Stimulated activated CD8-positive, alpha-beta memory T cell treated with anti-CD3 and anti-CD28 coated beads, Interleukin-12 subunit alpha, Interleukin-12 subunit beta, amount 100 ng/mL, for 1 hour (primary cell): ENCODE data around the gene TMEM115.

Experiments used
- DNase-seq: peaks from one replicate; pipeline ENCODE4 v3.0.0-alpha.2; 2020; ENCODE audit warnings: low read depth

The TMEM115 gene

GRCh38 chr3:50378024-50378423 is 18.7 kb upstream of the TMEM115 start:
- no peak for DNase-seq

GRCh38 chr3:50375258-50375931 is 16.1 kb upstream of the TMEM115 start:
- DNase-seq = no peak

DNA sequence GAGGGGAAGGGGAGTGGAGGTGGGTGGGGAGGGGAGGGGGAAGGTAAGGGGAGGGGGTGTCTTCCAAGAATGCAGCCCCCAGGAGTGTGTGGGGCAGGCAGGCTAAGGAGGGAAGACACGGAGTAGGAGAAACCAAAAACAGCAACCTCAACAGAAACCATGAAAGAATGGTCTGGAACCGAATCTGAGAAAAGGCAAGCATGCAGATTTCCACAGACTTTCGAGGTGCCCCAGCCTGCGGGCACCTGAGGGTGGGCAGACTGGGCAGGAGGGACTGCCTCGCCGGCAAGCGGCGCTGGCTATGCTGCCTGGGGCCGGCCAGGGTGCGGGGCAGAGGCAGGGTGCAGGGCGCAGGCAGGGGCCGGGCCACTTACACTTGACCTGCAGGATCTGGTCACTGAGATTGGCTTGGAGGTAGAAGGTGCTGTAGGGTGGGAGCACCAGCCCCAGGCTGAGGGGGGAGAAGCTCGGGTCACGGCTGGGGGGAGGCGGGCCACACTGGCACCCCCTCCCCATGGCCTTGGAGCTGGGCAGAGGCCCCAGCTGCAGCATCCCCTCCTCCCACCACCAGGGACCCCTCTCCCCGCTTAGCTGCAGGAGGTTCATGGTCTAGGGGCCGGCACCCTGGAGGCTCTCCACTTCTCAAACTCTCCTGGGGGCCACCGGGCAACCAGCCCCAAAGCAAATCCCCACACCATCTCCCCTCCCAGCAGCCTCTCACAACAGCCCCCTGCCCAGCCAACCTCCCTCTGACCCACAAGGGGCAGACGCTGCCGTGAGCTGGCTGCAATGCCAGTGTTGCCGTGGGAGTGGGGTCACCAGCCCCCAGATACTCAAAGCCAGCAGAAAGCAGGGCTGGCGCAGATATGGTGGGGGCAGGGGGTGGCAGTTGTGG is 15.3 kb upstream of the TMEM115 start:
- no peak for DNase-seq

GRCh38 chr3:50373146-50374051 is 14.1 kb upstream of the TMEM115 start:
- no peak for DNase-seq

DNA sequence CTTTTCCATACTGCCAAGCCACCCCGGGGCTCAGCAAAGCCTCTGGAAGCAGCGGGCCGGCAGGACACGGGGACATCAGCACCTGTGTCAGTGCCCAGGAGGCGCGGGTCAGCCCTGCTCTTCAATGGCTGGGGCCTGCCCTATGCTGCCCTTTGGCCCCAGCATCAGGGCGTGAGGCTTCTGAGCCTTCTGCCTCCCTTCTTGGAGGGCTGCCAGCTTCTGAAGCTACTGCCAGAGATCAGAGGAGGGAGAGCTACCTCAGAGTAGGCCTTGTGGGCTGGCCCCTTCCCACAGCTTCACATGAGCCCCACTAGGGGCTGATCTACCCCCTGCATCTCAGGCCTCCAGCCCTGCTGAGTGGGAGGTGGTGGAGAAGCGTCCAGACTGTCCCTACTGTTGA is 13.0 kb upstream of the TMEM115 start:
- no peak for DNase-seq

GRCh38 chr3:50371133-50371685 is 11.9 kb upstream of the TMEM115 start:
- no peak for DNase-seq

DNA sequence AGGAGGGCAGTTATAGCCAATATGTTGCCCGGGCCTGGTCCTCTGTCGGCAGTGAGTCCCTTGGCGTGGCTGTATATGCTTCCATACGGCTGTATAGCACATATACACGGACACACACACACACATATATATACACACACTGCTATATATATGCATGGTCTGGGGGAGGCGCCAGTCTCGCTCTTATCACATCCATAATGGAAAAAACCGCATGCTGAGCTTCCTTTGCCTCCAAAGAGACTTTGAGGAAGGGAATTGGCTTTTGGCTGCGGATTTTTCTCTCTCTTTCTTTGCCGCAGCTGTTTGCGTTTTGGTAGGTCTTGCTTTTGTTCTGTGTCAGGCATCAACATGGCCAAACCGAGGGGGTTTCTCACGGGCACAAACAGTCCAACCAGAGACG is 11.3 kb upstream of the TMEM115 start:
- DNase-seq = no peak

GRCh38 chr3:50369012-50369670 is 9.8 kb upstream of the TMEM115 start:
- no peak for DNase-seq

- DNase-seq = no peak
Measured at GRCh38 chr3:50365842-50366220, 6.5 kb upstream of the TMEM115 start.

GRCh38 chr3:50365080-50365841 is 5.9 kb upstream of the TMEM115 start:
- peak; percentile 88 for DNase-seq

- no peak for DNase-seq
Measured at GRCh38 chr3:50364573-50365079, 5.3 kb upstream of the TMEM115 start.

DNA sequence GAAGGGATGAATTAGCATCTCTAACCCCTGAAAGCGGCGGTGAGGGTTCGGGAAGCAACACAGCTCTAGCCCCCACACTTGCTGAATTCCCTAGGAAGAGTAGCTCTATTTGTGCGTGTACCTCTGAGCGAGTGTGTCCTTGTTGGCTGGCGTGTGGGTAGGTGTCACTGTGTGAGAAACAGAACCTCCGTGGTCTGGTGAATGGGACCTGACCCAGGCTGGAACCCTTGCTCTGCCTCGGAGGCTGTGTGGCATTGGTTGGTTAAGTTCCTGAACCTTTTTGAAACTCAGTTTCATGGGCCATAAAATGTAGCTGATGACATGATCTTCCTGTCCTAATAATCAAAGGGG is 414 bp upstream of the TMEM115 start:
- no peak for DNase-seq

DNA sequence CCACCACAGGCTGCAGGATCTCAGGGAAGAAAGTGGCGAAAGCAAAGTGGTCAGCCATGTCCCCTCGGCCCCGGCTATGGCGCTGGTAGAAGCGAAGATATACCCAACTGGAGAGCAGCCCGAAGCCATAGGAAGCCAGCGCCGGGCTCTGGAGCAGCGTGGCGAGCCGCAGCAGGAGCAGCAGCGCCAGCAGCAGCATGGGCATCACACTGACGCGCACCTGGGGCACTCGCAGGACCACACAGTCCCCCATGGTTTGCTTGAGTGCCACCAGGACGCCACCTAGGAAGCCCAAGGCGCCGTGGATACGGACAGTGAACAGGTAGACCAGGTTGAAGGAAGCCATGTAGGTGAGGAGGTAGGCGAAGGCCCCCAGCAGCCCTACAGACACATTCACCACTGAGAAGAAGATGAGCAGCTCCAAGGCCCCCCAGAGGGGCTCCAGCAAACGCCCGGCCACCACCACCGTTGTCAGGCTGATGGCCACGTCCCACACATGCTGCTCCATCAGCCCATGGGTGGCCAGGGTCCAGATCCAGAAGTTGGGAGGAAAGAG is 888 bp downstream of the TMEM115 start:
- DNase-seq = no peak

GRCh38 chr3:50357481-50357880 is 1.8 kb downstream of the TMEM115 start:
- DNase-seq = no peak

DNA sequence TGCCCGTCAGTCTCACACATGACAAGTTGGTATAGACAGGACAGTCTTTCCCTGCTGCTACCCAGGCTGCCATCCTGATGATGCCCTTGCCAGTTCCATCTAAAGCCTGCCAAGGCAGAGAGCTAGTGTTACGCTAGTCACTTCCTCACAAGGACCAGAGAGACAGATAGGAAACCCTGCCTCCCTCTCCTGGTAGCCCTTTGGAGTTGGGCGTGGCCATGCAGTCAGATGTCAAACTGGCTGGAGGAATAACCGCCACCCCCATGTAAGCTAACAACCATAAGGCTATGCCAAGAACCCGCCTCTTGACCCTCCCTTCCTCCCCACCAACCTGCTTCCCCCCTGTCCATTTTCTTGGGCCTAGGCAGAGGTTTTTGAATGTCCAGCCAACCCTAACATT is 2.8 kb downstream of the TMEM115 start:
- DNase-seq = no peak

- DNase-seq = no peak
Measured at GRCh38 chr3:50355829-50356552, 3.3 kb downstream of the TMEM115 start.

DNA sequence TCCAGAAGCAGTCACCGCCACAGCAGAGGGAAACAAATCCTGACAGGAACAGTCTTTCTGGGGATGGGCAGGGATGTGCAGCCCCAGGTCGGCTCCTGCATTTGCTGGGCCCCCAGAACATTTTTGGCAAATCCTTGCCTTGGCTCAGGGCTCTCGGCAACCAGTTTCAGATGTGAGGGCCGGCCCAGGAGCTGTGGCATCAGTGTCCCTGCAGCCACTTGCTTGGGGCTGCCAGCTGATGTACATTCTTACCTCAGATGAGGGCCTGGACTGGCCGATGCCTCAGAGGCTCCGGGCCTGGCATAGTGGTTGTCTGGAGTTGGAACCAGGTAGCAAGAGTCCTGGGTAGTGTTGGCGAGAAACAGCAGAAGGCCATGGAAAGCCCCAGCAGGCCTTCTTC is 4.5 kb downstream of the TMEM115 start:
- DNase-seq = no peak

DNA sequence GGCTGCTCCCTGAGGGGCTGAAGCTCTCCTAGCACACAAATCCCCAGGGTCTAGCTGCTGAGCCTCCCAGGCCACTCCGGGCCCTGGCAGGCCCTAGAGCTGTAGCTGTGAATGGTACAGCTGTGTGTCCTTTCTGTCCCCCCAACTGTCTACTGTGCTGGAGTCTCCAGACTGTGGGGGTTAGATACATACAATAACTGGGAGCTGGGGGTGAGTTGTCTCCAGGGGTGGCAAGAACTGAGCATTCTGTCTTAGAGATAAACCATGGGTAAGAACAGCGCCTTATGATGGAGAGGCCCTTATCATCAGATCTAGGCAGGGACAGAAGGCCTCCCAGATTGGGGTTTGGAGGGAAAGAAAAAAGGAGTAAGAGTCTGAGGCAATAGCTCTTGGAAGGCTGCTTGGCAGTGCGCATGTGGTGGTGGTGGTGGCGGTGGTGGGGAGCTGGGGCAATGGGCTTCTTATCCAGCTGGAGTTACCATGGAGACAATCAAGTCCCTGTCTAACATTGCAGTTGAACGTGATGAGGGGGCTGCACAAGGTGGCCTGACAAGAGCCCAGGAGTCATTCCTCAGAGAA is 5.0 kb downstream of the TMEM115 start:
- no peak for DNase-seq

- DNase-seq = no peak
Measured at GRCh38 chr3:50353245-50354004, 5.9 kb downstream of the TMEM115 start.
